ENCODE measurements around the gene GAGE2A.
"Not testable (repeated sequence)": the region's sequence is repeated elsewhere in the genome, so short reads cannot be mapped to it uniquely, and the experiment has no call there.

Gene GAGE2A, protein sequence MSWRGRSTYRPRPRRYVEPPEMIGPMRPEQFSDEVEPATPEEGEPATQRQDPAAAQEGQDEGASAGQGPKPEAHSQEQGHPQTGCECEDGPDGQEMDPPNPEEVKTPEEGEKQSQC

DNA sequence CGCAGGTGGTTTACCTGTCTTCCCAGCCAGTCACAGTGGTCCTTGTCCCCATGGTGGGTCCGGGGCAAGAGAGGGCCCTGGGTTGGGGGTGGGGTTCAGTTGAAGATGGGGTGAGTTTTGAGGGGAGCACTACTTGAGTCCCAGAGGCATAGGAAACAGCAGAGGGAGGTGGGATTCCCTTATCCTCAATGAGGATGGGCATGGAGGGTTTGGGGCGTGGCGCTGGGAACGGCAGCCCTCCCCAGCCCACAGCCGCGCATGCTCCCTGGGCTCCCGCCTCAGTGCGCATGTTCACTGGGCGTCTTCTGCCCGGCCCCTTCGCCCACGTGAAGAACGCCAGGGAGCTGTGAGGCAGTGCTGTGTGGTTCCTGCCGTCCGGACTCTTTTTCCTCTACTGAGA lies at the start of gene GAGE2A:
TSS of gene GAGE2A (plus strand) at position 301 of the 400 bp plus-strand sequence. CDS start 1,155 bp downstream, outside the sequence.
- not testable (repeated sequence) for DNase-seq (ENCODE audit: low read depth in 2 of 2)

DNA sequence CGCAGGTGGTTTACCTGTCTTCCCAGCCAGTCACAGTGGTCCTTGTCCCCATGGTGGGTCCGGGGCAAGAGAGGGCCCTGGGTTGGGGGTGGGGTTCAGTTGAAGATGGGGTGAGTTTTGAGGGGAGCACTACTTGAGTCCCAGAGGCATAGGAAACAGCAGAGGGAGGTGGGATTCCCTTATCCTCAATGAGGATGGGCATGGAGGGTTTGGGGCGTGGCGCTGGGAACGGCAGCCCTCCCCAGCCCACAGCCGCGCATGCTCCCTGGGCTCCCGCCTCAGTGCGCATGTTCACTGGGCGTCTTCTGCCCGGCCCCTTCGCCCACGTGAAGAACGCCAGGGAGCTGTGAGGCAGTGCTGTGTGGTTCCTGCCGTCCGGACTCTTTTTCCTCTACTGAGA lies 47.9 kb upstream of the GAGE2A start, which contains the start of gene GAGE12D:
TSS of gene GAGE12D (plus strand) at position 301 of the 400 bp plus-strand sequence. CDS start 1,155 bp downstream, outside the sequence.
- DNase-seq (ENCODE audit: low read depth in 2 of 2), result not testable (repeated sequence)

DNA sequence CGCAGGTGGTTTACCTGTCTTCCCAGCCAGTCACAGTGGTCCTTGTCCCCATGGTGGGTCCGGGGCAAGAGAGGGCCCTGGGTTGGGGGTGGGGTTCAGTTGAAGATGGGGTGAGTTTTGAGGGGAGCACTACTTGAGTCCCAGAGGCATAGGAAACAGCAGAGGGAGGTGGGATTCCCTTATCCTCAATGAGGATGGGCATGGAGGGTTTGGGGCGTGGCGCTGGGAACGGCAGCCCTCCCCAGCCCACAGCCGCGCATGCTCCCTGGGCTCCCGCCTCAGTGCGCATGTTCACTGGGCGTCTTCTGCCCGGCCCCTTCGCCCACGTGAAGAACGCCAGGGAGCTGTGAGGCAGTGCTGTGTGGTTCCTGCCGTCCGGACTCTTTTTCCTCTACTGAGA lies 38.3 kb upstream of the GAGE2A start, which contains the start of gene GAGE12E:
TSS of gene GAGE12E (plus strand) at position 301 of the 400 bp plus-strand sequence. CDS start 1,155 bp downstream, outside the sequence.
- DNase-seq (ENCODE audit: low read depth in 2 of 2), result not testable (repeated sequence)

DNA sequence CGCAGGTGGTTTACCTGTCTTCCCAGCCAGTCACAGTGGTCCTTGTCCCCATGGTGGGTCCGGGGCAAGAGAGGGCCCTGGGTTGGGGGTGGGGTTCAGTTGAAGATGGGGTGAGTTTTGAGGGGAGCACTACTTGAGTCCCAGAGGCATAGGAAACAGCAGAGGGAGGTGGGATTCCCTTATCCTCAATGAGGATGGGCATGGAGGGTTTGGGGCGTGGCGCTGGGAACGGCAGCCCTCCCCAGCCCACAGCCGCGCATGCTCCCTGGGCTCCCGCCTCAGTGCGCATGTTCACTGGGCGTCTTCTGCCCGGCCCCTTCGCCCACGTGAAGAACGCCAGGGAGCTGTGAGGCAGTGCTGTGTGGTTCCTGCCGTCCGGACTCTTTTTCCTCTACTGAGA lies 28.8 kb upstream of the GAGE2A start, which contains the start of gene GAGE12F:
TSS of gene GAGE12F (plus strand) at position 301 of the 400 bp plus-strand sequence. CDS start 1,155 bp downstream, outside the sequence.
- DNase-seq (ENCODE audit: low read depth in 2 of 2), result not testable (repeated sequence)

DNA sequence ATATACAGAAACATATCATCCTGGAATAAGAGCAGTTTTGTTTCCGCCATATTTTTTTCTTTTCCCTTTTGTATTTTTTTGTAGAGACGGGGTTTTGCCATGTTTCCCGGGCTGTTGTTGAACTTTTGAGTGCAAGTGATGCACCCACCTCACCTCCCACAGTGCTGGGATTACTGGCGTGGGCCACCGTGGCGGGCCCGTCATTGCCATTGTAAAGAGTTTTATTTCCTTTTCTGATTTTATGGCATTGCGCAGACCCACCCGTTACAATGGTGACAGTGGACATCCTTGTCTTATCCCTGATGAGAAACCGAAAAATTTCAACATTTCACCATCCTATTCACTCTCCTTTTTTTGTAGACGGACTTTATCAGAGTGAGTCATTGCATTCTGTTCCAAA lies 20.6 kb upstream of the GAGE2A start:
- DNase-seq (ENCODE audit: low read depth in 2 of 2), result not testable (repeated sequence)

DNA sequence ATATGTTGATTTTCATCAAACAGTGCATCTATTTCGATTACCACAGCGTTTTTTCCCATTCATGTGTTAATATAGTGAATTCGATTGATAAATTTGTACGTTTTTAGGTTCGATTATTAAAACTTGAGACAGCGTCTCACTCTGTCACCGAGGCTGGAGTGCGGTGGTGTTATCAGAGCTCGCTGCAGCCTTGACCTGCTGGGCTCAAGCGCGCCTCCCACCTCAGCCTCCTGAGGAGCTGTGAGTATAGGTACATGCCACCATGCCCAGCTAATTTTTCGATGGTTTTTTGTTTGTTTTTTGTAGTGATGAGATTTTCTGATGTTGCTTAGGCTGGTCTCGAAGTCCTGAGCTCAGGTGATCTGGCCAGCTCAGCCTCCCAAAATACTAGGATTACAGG lies 20.1 kb upstream of the GAGE2A start:
- DNase-seq (ENCODE audit: low read depth in 2 of 2), result not testable (repeated sequence)

DNA sequence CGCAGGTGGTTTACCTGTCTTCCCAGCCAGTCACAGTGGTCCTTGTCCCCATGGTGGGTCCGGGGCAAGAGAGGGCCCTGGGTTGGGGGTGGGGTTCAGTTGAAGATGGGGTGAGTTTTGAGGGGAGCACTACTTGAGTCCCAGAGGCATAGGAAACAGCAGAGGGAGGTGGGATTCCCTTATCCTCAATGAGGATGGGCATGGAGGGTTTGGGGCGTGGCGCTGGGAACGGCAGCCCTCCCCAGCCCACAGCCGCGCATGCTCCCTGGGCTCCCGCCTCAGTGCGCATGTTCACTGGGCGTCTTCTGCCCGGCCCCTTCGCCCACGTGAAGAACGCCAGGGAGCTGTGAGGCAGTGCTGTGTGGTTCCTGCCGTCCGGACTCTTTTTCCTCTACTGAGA lies 19.2 kb upstream of the GAGE2A start, which contains the start of gene GAGE12G:
TSS of gene GAGE12G (plus strand) at position 301 of the 400 bp plus-strand sequence. CDS start 1,155 bp downstream, outside the sequence.
- not testable (repeated sequence) for DNase-seq (ENCODE audit: low read depth in 2 of 2)

DNA sequence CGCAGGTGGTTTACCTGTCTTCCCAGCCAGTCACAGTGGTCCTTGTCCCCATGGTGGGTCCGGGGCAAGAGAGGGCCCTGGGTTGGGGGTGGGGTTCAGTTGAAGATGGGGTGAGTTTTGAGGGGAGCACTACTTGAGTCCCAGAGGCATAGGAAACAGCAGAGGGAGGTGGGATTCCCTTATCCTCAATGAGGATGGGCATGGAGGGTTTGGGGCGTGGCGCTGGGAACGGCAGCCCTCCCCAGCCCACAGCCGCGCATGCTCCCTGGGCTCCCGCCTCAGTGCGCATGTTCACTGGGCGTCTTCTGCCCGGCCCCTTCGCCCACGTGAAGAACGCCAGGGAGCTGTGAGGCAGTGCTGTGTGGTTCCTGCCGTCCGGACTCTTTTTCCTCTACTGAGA lies 9.6 kb upstream of the GAGE2A start, which contains the start of gene GAGE12H:
TSS of gene GAGE12H (plus strand) at position 301 of the 400 bp plus-strand sequence. CDS start 1,155 bp downstream, outside the sequence.
- DNase-seq (ENCODE audit: low read depth in 2 of 2), result not testable (repeated sequence)

DNA sequence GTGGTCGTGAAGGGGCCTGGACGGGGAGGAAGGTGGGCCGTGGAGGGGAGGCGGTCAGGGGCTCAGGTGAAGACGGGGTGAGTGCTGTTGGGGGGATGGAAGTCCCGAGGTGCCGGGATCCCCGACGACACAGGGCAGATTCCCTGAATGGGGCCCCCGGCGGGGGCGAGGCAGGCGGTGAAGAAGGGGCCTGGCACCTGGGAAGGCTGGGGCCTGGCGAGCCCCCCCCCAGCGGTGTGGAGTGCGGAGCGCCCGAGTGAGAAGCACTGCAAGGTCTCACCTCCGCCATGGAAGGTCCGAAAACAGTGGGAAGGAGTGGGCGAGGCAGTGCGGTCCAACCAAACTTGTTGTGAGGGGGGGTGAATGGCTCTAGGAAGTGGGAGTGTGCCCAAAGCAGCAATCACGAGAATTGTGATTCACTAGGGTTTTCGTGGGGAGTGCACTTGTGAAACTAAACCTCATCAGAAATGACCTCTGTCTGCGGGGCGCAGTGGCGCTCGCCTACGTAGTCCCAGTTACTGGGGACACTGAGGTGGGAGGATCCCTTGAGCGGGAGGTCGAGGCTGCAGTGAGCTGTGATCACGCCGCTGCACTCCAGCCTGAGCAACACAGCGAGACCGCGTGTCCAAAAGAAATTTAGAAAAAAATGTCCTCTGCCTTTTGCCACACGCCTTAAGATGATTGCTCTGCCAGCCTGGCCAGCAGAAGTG lies 628 bp downstream of the GAGE2A start:
- DNase-seq (ENCODE audit: low read depth in 2 of 2), result not testable (repeated sequence)

DNA sequence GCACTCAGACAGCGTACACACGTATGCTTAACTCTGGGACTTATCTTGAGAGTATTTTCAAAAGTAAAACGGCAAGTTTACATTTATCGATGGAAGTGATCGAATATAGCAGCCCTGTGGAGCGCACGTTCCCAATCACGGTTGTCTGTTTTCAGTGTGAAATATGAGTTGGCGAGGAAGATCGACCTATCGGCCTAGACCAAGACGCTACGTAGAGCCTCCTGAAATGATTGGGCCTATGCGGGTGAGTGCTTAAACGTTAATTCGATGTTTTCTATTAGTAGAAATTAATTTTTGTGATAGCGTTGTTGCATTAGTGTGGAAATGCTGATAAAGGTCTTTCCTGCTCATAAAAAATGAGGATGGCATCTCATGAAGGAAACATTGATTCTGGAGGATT lies 1.2 kb downstream of the GAGE2A start:
- DNase-seq (ENCODE audit: low read depth in 2 of 2), result not testable (repeated sequence)

DNA sequence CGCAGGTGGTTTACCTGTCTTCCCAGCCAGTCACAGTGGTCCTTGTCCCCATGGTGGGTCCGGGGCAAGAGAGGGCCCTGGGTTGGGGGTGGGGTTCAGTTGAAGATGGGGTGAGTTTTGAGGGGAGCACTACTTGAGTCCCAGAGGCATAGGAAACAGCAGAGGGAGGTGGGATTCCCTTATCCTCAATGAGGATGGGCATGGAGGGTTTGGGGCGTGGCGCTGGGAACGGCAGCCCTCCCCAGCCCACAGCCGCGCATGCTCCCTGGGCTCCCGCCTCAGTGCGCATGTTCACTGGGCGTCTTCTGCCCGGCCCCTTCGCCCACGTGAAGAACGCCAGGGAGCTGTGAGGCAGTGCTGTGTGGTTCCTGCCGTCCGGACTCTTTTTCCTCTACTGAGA lies 9.4 kb downstream of the GAGE2A start, which contains the start of gene GAGE1:
TSS of gene GAGE1 (plus strand) at position 301 of the 400 bp plus-strand sequence. CDS start 1,155 bp downstream, outside the sequence.
- DNase-seq (ENCODE audit: low read depth in 2 of 2), result not testable (repeated sequence)

DNA sequence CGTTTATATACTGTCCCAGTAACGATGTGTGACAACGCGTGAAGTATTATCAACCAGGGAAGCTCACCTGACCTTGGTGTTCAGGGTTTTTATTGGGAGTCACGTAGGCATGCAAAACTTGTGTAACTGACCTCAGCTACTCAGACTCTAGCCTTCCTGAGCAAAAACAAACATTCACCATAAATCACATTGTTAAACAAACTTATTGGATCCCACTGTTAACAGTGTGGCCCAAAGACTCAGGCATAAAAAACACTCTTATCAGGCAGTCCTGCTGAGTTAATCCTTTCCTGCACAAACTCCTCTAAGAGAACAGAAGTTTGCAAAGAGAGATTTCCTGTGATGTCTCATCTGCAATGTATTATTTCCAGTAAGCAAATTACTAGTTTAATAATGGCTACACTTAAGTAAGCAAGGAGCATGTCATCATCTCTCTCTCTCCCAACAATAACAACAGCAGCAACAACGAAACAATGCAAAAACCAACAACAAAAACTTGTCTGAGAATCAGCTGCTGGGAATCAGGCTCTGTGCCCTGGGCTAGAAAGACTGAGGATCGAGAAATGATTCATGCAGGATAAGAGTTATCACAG lies 21.5 kb downstream of the GAGE2A start:
- no peak for DNase-seq (ENCODE audit: low read depth in 2 of 2)

DNA sequence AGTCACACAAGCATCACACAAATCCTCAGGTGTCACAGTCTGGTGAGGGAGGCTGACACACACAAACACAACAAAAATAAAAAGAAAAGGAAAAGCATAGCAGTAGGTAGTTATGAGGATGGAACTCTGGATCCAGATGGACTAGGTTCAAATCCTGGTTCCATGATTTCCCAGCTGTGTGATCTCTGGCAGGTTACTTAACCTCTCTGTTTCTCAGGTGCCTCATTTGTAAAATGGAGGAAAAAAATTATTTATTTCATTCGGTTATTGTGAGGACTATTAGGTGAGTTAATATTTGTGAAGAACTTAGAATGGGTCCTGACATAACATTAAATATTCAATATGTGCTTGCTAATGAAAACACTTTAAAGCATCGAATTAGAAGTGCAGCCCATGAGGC lies 29.3 kb downstream of the GAGE2A start:
- no peak for DNase-seq (ENCODE audit: low read depth in 2 of 2)

DNA sequence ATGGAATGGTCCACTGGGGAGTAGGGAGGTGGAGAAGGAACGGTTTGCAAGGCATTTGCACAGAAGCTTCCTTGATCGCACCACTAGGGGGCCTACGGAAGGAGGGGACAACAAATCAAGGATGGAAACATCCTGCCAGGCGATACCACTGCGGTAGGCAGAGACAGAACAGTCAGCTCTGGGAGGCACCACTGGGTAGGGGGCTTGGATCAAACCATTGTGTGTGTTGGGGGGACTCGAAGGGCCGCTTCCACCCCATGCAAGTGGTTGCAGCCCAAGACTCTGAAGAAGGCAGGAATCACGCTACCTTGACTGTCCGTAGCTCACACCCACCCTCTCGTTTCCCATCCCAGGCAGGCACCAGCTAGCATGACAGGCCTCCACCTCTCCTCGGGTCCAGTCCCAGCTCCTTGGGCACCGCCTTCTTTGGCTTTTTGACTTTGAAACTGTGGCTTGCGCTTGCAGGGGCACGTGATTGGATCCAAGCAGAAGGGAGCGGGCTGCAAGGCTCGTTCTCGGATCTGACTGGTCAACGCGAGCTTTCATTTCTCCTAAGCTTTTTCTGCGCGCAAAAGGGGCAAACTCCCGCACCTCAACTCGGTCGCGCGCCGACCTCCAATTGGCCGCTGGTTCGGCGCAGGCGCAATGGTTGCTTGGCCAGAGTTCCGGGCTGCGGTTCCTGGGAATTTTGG lies 37.9 kb downstream of the GAGE2A start:
- DNase-seq (ENCODE audit: low read depth in 2 of 2), result no peak

DNA sequence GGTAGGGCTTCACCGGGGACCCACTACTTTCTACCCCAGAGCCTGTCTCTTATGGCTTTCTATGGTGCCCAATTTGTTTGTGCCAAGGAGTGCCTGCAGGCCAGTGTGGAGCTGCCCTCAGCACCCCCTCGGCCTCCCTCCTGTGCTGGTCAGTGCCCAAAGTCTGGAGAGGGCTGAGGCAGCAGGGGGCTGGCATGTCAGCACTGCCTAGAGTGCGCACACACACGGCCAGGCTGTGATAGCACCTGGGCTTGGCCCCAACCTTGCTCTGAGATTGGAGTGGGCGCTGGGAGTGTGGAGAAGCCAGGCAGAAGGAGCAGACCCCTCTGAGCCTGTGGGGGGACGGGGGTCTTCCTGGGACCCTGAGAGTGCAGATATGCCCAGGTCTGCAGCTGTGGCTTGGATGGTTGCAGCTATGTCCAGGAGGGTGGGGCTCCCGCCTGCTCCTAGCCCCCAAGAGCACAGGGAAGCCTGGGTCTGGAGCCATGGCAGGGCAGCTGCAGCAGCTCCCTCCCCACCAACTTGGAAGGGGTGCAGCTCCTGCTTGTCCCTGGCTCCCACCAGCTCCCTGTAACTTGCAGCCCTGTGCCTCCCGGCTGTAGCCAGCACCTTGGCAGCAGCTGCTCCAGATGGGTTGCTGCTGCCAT lies 55.8 kb downstream of the GAGE2A start:
- no peak for DNase-seq (ENCODE audit: low read depth in 2 of 2)

Measured in activated CD4-positive, alpha-beta T cell treated with anti-CD3 and anti-CD28 coated beads for 24 hours (primary cell).